NCI-H1092 treated with DMSO at 0.1 percent for 48 hours (cell line): Measurements from ENCODE around the gene ZNF791.
"Not testable (repeated sequence)": the region's sequence is repeated elsewhere in the genome, so short reads cannot be mapped to it uniquely, and the experiment has no call there.

ENCODE experiments used
- DNase-seq: peaks from one replicate; lab custom pipeline; 2025; lab: John Stamatoyannopoulos, UW

Gene ZNF791

DNA sequence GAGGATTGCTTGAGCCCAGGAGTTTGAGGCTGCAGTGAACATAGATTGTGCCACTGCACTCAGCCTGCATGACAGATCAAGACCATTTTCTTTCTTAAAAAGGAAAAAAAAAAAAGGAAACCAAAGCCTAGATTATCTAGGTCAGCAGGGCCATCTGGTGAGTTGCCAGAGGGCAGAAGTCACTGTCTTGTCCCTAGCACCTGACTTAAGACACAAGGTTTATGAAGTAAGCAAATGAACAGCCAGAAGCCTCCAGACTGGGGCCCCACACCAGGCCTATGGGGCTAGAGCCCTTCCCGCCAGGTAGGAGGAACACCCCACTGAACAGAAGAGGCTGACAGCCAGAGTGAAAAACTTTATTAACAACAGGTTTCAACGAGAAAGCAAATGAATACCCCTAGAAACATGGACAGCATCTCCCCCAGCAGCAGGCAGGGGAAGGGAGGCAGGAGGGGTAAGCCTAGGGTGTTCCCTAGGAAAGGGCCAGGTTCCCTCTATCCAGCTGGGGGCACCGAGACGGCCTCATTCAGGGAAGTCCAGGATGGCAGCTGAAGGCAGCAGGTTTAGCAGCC is 57.1 kb downstream of the ZNF791 start:
- DNase-seq = no peak

DNA sequence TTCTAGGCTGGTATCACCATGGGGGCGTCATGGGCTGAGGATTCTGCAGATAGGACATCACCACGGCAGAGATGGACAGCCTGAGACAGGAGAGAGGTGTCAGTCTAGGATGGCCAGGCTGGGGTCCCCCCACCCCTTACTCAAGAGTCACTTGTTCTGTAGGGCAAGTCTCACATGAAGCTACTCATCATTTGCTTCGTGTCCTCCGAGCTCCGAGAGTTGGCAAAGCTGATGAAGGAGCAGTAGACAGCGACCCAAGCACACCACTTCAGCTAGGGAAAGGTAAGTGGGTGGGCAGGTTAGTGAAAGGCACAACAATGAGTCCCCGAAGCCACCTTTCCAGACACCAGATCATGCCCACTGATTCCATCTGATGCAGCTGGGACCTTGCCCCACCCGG is 57.6 kb downstream of the ZNF791 start:
- no peak for DNase-seq

DNA sequence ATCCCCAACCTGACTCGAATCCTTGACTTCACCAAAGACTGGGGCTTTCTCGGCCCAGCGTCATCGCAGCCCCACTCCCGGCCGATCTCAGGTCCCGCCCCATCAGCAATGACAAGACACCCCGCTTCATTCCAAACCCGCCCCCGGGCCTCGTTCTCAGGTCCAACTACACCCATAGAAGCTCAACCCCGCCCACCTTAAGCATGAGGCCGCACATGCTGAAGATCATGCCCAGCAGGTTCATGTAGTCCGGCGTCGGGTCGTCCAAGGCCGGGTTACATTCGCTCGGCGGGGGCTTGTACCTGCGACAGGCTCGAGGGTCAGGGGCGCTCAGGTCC is 58.2 kb downstream of the ZNF791 start:
- no peak for DNase-seq

DNA sequence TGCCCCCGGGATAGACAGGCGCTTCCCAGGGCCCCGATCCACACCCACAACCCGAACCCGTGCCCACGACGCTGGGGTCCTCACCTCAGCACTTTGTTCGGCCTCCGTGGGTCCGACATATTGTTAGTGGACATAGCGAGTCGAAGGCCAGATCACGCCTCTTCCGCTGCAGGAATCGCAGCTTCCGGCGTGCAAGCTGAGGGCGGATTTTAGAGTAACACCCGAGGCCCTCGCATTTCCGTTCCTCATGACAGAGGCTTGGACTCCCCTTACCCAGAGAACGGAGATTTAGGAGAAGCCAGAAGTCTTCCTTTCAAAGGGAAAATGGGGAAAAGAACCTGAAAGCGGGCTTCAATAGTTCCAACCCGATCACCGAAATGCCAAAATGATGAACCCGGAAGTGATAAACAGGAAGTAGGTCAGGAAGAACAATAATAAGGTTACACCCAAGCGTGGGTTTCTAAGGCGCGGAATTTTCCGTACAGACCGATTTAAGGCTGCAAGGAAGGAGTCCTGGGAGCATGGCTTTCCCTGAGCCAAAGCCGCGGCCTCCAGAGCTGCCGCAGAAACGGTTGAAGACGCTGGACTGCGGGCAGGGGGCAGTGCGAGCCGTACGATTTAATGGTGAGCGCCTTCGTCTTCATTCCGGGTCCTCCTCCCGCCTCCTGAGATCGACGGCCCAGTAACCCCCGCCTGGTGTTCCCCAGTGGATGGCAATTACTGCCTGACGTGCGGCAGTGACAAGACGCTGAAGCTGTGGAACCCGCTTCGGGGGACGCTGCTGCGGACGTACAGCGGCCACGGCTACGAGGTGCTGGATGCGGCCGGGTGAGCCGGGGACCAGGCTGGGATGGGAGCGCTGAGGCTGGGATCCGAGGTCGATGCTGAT is 58.8 kb downstream of the ZNF791 start:
- peak; percentile 89 for DNase-seq

DNA sequence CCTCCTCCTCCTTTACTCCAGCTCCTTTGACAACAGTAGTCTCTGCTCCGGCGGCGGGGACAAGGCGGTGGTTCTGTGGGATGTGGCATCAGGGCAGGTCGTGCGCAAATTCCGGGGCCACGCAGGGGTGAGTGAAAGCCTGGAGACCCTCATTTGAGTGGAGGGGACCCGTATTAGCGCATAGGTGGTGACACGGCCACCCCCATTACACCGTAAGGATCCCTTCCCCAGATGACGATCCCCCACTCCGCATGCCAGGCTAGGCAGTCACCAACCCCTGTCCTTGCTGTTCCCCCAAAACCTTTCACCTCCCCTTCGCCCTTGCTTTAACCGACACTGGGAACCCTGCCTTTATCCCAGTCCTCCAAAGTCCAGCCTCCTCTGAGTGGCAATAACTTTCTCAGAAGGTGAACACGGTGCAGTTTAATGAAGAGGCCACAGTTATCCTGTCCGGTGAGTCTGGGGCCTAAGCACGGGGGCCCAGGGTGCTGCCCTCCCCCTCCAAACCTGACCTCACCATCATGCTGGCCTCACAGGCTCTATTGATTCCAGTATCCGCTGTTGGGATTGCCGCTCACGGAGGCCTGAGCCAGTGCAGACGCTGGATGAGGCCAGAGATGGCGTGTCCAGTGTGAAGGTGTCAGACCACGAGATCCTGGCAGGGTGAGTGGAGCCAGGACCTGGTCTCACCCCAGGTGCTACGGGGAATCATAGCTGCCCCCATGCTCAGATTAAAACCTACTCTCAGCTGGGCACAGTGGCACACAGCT is 59.6 kb downstream of the ZNF791 start:
- DNase-seq = no peak

DNA sequence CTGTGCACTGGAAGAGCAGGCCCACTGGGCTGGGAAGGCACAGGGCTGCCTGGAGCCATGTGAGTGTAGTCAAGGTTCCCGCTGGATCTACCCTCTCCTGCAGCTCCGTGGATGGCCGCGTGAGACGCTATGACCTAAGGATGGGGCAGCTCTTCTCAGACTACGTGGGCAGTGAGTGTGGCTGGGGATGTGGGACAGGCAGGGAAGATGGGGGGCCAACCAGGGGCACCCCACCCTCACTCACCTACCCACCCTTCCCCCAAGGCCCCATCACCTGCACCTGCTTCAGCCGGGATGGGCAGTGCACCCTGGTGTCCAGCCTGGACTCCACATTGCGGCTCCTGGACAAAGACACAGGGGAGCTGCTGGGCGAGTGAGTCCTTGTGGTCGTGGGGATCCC is 62.0 kb downstream of the ZNF791 start:
- no peak for DNase-seq

DNA sequence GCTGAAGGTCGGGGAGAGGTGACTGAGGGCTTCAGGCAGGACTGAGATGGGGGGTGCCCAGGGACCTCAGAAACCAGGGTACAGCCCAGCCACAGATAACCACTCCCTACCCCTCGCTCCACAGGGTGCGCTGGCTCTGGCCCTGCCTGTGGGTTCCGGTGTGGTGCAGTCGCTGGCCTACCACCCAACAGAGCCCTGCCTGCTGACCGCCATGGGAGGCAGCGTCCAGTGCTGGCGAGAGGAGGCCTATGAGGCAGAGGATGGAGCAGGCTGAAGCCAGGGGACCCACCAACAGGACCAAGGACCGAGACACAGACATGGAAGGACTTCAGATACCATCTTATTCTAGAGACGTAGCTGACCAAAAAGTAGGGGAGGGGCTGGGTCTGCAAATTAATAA is 64.7 kb downstream of the ZNF791 start:
- no peak for DNase-seq

DNA sequence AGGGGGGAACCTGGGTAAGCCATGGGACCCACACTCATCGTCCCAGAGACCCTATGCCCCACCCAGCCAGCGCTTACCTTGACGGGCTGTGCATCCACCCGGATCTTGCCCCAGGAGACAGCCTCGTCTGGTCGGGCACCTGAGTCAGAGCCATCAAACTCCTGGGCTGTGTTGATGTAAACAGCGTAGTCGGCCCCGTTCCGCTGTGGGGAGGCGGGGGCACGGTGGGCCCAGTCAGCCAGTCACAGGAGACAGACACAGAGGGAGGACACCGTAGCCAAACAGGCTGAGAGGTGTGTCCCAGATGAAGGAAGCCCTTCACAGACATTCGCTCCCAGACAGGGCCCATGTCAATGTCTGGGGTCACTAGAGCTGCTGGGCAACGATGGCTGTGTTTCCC is 65.2 kb downstream of the ZNF791 start:
- DNase-seq = no peak

DNA sequence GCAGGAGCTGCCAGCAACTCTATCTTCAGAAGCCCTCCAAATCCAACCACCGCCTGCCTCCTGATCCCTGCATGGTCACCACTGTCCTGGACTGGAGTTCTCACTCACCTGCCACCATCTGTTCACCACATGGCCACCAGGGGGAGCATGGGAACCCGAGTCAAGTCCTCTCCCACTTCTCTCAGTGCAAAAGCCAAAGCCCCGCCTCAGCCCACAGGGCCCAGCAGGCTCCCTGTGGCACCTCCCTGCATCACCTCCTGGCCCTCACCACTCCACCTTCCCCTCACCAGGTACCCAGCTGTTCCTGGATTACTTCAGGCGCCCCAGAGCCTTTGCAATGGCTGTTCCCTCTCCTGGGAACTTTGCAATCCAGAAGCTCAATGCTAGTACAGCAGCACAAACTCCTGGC is 65.7 kb downstream of the ZNF791 start:
- DNase-seq = peak; percentile 33

DNA sequence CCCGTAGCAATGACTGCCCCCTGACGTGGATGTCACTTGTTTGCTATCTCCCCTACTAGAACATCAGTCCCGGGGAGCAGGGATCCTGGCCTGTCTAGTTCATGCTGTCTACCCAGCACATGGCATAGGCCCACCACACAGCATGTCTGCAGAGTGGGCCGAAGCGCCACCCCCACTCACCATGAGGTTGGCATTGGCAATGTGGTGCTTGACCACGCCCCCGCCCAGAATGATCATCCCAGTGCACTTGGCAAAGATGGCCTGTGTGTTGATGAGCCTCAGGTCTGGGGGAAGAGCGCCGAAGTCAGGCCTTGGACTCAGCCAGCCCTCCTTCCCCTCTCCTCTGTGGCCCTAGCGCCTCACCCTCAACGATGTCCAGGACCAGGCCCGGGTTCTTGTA is 66.2 kb downstream of the ZNF791 start:
- no peak for DNase-seq

DNA sequence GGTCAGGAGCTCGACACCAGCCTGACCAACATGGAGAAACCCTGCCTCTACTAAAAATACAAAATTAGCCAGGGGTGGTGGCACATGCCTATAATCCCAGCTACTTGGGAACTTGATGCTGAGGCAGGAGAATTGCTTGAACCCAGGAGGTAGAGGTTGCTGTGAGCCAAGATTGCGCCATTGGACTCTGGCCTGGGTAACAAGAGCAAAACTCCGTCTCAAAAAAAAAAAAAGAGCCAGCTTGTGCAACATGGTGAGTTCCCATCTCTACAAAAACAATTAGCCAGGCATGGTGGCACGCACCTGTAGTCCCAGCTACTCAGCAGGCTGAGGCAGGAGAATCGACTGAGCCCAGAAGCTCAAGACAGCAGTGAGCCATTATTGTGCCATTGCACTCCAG is 67.3 kb downstream of the ZNF791 start:
- not testable (repeated sequence) for DNase-seq

DNA sequence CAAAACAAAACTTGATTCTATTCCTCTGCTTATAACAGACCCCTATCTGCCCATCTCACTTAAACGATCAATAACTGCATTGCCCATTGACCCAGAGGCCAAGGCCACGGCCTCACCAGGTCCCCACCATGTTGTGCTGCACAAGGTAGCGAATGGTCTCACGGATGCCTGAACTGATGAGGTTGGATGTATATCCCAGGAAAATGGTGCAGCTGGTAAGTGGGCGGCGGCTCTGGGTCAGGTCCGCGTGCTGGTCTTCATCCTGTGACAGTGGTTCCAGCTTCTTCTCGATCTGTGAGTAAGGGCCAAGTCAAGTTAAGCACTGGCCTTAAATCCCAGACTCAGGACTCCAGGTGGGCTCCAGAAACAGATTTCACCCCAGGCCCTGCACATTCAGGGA is 69.3 kb downstream of the ZNF791 start:
- DNase-seq = no peak

DNA sequence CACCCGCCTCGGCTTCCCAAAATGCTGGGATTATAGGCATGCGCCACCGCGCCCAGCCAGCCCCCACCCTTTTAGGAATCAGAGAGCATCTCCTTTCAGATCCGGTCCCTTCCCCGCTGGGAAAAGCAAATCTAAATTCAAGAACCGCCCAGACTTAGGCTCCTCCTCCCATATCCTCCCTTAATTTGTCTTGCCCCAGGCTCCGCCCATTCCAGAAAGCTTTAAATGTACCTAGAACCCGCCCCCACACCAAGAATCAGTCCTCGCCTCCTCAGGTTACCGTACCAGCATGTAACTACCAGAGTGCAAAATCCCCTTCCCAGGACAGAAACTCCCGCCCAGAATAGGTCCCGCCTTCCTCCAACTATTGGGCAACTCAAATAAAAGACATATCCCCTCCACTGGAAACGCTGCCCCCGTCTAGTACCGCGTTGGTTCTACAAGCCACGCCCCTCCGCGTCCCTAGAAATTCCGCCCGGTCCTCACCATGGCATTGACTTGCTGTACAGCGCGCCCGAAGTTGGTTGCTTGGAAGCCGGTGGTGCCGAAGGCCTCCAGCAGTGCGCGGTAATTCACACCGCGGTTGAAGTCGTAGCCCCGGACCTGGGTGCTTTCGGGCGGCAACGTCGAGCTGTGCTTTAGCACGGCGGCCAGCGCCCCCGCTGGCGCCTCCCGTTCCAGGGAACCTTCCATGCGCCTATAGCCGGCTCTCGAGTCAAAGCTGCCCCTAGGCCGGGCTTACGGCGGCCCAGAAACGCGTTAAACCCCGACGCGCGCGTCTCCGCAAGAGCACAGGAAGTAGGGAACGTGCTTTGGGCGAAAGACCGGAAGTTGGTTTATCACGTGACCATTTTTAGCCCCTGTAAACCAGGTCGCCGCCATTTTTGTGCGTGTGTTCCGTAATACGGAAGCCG is 70.6 kb downstream of the ZNF791 start, which contains the start of gene DHPS:
Gene DHPS (minus strand): TSS at position 807 of the 914 bp plus-strand sequence. CDS start 114 bp downstream, at position 693.
- DNase-seq = peak; percentile 96
